Tibial nerve (tissue), 4 donors: ENCODE results near the gene TCF19. TPM values are rescaled to one million over a fixed set of nuclear protein-coding genes. Genes with fewer than 3 reads are reported as not detected.

Experiments
- DNase-seq, 2 donors: peaks; one replicate each; pipeline ENCODE4 v3.0.0-alpha.2; 2019; ENCODE audit warnings: low spot score in 2 of 2
- H3K27ac ChIP-seq, 4 donors: fragments of 200-600 bp; sonication (generic) in 3 of 4; one replicate each; pipeline ENCODE4 v1.5.1; 2017 to 2019; ENCODE audit warnings: mild to moderate bottlenecking in 1 of 4
- H3K27me3 ChIP-seq, 2 donors: fragments of 200-600 bp; sonication (generic) in 1 of 2; one replicate each; pipeline versions ENCODE4 v1.5.1 to v1.6.0; 2017 to 2019
- H3K36me3 ChIP-seq, 3 donors: fragments of 200-600 bp; sonication (generic); one replicate each; pipeline ENCODE4 v1.5.1; 2018 to 2019
- H3K4me1 ChIP-seq, 4 donors: fragments of 200-600 bp; sonication (generic) in 3 of 4; one replicate each; pipeline ENCODE4 v1.5.1; 2017 to 2019
- H3K4me3 ChIP-seq, 4 donors: fragments of 200-600 bp; sonication (generic) in 3 of 4; one replicate each; pipeline ENCODE4 v1.5.1; 2017 to 2019; ENCODE audit warnings: mild to moderate bottlenecking in 1 of 4, moderate library complexity in 1 of 4
- H3K9me3 ChIP-seq, 4 donors: fragments of 200-600 bp; sonication (generic) in 3 of 4; one replicate each; pipeline ENCODE4 v1.5.1; 2017 to 2019
- CTCF ChIP-seq, 5 experiments: fragments of 200-600 bp in 3 of 5; fragments of 450-650 bp in 2 of 5; sonication (generic) in 3 of 5; IDR thresholded peaks; one replicate each; pipeline ENCODE4 v1.5.1; 2016 to 2019; ENCODE audit warnings: antibody characterized with exemption in 5 of 5, mild to moderate bottlenecking in 3 of 5, moderate library complexity in 2 of 5
- EP300 ChIP-seq, 2 donors: sonication (generic); formaldehyde crosslinking; IDR thresholded peaks; one replicate each; pipeline ENCODE4 v1.6.1; 2017; ENCODE audit warnings: antibody characterized with exemption in 2 of 2, mild to moderate bottlenecking in 1 of 2
- POLR2A ChIP-seq, 2 donors: fragments of 450-650 bp; IDR thresholded peaks; one replicate each; pipeline ENCODE4 v1.6.1; 2017; ENCODE audit warnings: antibody characterized with exemption in 2 of 2, mild to moderate bottlenecking in 2 of 2, moderate library complexity in 2 of 2
- whole genome bisulfite sequencing, 2 donors: methylation state at CpG; one replicate each; pipeline ENCODE4 v1.1.5; 2018; 5-methylcytosine and 5-hydroxymethylcytosine counted together
- total RNA-seq, 4 donors: library from RNA; depleted of rRNA; stranded (reverse); fragments of >200 nt; gene quantifications; one replicate each; pipeline ENCODE4 v1.1.0, GENCODE V29; 2016

TCF19 gene
- total RNA-seq, 4 donors from 2014 or later: 1.2 to 4.6 (median 4.0) TPM

GRCh38 chr6:31156641-31157040, 1.7 kb upstream of the TCF19 start:
- DNase-seq: no peak
- 89 to 90% methylated on average over 7 of the region's 7 CpGs for WGBS, 2 donors
- Histone ChIP-seq H3K27me3 (no peaks in the 10 kb centered on the region), H3K9me3 (no peaks in the 10 kb centered on the region), H3K4me1 (peaks cover 0 to 26% (median 11%) of the 10 kb centered on the region in 4 donors), H3K27ac (no peak overlapping the region), H3K36me3 (peaks cover 0 to 45% (median 0%) of the 10 kb centered on the region in 3 donors), H3K4me3 (no peak overlapping the region)
- TF ChIP-seq EP300 (IDR thresholded peaks at IDR 0.05) (no peak), CTCF (IDR thresholded peaks at IDR 0.05) (no peak), POLR2A (IDR thresholded peaks at IDR 0.05) (no peak)

GRCh38 chr6:31157513-31158139, 763 bp upstream of the TCF19 start, which contains the start of gene CCHCR1:
TSS of gene CCHCR1 (minus strand) at chr6:31157802. CDS start at chr6:31157600, 202 bp downstream.
- peak within 1 kb of the TSS; percentile 46 to 90 (median 80) for H3K27ac ChIP-seq
- 3 to 9% methylated on average over 14 of the region's 14 CpGs for WGBS, 2 donors
- H3K4me3 ChIP-seq: peak within 1 kb of the TSS; percentile 45 to 76 (median 62)
- H3K27me3 ChIP-seq: no peaks in the 10 kb centered on the region
- H3K36me3 ChIP-seq: peaks cover 0 to 52% (median 0%) of the 10 kb centered on the region in 3 donors
- no peak for DNase-seq
- peaks cover 0 to 26% (median 11%) of the 10 kb centered on the region in 4 donors for H3K4me1 ChIP-seq
- TF ChIP-seq CTCF (IDR thresholded peaks at IDR 0.05): no peak
- no peaks in the 10 kb centered on the region for H3K9me3 ChIP-seq

- Histone ChIP-seq H3K27me3 (no peaks in the 10 kb centered on the region), H3K27ac (peak overlapping the region in 2 of 4 donors; percentile 44 to 72), H3K9me3 (no peaks in the 10 kb centered on the region), H3K36me3 (peaks cover 0 to 45% (median 0%) of the 10 kb centered on the region in 3 donors), H3K4me1 (peaks cover 0 to 26% (median 11%) of the 10 kb centered on the region in 4 donors), H3K4me3 (peak overlapping the region; percentile 45 to 76 (median 62))
- no peak for TF ChIP-seq EP300 (IDR thresholded peaks at IDR 0.05)
- TF ChIP-seq CTCF (IDR thresholded peaks at IDR 0.05): no peak
- TF ChIP-seq POLR2A (IDR thresholded peaks at IDR 0.05): no peak
- peak in 1 of 2 donors; percentile 14 for DNase-seq
- 10 to 17% methylated on average over 33 of the region's 35 CpGs for WGBS, 2 donors
These were observed 770 bp downstream of the TCF19 start for GRCh38 chr6:31158863-31159855.

- no peak for TF ChIP-seq POLR2A (IDR thresholded peaks at IDR 0.05)
- no peak for TF ChIP-seq CTCF (IDR thresholded peaks at IDR 0.05)
- no peak for TF ChIP-seq EP300 (IDR thresholded peaks at IDR 0.05)
- no peak overlapping the region for H3K27ac ChIP-seq
- H3K9me3 ChIP-seq: no peaks in the 10 kb centered on the region
- DNase-seq: no peak
- H3K27me3 ChIP-seq: no peaks in the 10 kb centered on the region
- no peak overlapping the region for H3K4me3 ChIP-seq
- peaks cover 0 to 24% (median 0%) of the 10 kb centered on the region in 3 donors for H3K36me3 ChIP-seq
- H3K4me1 ChIP-seq: peaks cover 0 to 26% (median 11%) of the 10 kb centered on the region in 4 donors
- 86 to 93% methylated on average over 17 of the region's 19 CpGs for WGBS, 2 donors
These were observed 3.1 kb downstream of the TCF19 start for GRCh38 chr6:31161216-31162126.
